HS-27A (cell line): ENCODE results near the gene SLC25A10.

ENCODE experiments used
- DNase-seq: peaks from one replicate; pipeline ENCODE4 v3.0.0-alpha.2; 2012; ENCODE audit warnings: low read depth, missing footprints

SLC25A10 gene

DNA sequence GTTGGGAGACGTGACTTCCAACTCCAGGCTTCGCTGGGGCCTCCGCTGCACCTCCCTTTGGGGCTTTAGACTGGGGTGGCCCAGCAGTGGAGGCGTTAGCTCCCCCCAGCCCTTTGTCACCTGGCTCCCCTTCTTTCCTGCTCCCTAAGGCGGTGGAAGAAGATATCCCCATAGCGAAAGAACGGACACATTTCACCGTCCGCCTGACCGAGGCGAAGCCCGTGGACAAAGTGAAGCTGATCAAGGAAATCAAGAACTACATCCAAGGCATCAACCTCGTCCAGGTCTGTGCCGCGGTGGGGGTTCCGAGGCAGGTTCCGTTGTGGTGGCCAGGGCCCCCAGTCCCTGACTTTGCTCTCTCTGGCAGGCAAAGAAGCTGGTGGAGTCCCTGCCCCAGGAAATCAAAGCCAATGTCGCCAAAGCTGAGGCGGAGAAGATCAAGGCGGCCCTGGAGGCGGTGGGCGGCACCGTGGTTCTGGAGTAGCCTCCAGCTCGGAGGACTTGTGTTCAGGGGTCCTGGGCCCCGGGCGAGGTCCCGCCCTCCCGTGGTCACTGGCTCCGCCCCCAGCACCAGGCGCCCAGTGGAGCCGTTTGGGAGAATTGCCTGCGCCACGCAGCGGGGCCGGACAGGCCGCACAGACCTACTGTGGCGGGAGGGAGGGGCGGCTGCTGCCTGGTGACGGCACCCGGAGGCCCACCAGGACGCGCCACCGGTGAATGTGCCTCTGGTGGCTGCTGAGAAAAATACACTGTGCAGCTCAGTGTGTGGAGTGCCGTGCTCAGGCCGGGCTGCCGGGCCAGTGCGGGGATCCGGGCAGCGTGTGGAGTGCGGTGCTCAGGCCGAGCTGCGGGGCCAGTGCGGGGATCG lies 5.1 kb upstream of the SLC25A10 start:
- no peak for DNase-seq

DNA sequence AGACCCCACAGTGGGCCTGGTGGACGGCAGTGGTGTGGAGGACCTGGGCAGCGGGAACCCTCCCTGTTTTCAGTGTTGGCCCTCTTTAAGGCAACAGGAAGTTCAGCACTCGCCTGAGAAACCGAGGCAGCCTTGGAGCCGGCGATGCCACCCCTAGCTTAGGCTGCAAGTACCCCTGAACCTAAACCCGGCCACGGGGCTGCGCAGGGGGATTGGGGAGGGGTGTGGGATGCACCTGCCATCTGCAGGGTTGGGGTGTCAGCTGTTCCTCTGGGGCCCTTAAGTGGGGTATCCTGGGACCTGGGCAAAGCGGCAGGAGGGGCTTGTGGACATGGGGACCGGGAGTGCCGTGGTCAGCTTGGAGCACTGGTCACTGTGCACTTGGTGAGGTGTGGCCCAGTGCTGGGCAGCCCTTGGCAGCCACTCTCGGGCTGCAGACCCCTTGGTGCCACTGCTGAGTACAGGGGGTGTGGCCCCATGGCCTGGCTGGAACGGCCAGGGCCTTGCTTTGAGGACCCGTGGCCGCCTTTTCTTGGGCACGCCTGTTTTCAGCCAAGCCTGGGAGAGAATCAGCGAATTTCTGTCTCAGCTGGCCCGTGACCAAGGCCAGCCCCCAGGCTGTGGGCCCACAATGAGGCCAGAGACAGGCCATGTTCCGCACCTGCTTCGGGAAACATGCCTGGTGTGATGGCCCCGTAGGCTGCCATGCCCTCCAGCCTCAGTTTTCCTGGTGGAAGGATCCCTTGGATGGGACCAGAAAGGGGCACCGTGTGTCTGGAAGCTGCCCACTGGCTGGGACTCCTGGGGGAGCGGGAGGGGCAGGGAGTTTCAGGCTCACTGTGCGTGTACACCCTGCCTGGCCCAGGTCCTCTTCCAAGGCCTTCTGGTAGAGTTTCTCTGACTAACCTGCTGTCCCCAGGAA lies 4.1 kb upstream of the SLC25A10 start:
- DNase-seq, result no peak

DNA sequence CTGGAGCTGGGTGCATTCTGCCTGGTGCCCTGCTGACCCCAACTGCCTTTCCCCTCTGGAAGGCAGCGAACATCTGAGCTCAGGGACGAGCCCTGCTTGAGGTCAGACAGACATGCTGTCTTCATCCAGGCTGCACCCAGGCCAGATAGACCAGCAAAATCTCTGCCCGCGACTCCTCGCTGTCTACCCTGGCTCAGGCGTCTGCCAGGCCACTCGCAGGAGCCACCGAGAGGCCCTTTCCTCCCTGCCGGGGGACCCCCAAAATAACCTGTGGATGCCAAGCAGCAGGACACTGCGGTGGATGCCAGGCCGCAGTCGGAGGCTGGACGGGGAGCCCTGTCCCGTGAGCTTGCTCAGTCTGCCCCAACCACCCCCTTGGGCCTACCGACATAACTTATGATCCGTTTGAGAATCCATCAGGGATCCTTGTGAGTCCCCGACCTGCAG lies 3.3 kb upstream of the SLC25A10 start:
- DNase-seq, result no peak

DNA sequence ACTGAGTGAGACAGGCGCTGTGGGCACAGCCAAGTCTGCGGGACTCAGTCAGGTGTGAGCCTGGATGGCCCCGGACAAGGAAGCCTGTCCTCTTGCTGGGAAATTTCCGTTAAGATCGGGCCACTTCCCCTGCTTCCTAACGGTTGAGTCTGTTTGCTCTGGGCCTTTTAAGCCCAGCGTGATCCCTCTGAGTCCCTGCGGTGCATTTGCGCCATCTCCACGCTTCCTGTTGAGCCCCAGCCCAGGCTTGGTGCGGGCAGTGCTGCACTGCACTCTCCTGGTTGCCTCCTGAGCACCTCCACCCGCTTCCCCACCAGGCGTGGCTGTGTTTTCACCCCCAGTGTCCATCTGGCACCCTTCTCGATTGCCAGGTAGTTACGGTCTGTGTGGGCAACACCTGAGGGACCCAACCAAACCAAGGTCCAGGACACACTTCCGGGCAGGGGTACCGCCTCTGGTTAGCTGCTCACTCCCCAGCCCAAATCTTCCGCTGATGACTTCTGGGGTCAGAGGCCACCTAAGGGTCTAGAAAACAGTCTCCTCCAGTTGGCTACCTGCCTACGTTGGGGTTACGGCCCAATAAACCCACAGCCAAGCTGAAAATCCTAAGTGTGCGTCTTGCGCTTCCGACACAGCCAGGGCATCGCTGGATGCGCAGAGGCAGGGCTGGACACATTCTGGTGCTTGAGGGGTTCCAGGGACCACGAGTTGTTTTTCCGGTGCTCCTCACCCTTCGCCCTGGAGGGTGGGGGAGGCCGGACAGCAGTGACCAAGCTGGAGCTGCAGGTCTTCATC lies 1.4 kb upstream of the SLC25A10 start:
- no peak for DNase-seq

DNA sequence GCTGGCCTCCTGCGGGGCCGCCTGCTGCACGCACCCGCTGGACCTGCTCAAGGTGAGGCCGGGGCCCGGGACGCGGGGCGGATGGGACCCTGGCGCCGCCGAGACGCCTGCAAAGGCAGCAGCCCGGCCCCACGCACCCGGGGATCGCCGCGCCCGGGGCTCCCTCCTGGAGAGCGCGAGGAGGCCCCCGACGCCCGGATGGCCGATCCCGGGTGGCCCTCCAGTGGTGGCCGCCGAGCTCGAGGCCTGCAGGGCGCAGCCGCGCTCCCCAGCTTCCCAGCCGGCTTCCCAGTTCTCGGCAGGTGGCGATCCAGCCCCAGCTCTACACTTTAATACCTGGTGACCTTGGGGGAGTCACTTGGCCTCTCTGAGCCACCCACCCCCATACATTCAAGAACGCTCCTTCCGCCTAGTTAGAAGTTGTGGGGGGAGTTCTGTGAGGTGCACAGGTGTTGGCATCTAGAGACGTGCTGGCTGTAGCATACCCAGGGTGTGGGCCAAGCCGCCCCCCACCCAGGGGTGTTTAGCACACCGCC lies 452 bp downstream of the SLC25A10 start:
- no peak for DNase-seq

DNA sequence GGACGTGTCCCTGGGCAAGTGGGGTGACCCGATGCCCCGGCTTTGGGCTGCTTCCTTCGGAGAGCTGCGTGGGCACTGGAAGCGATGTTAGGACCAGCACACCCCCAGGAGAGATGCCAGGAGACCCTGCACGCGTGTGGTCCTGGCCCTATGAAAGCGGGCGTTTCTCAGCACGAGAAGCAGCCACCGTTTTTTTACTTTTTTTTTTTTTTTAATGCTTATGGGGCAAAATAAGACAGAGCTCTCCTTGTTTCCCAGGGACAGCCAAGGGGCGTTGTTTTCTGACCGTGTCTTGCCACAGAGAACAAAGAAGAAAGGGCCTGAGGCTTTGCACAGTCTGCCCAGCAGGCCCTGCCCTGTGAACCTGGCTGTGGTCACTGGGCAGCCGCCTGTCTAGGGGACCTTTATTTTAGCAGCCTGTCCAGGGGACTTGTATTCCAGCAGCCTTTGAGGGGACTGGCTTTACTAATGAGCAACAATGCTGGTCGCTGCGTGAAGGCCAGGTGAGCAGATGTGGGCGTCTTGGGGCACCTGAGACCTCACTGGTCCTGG lies 996 bp downstream of the SLC25A10 start:
- DNase-seq, result no peak

DNA sequence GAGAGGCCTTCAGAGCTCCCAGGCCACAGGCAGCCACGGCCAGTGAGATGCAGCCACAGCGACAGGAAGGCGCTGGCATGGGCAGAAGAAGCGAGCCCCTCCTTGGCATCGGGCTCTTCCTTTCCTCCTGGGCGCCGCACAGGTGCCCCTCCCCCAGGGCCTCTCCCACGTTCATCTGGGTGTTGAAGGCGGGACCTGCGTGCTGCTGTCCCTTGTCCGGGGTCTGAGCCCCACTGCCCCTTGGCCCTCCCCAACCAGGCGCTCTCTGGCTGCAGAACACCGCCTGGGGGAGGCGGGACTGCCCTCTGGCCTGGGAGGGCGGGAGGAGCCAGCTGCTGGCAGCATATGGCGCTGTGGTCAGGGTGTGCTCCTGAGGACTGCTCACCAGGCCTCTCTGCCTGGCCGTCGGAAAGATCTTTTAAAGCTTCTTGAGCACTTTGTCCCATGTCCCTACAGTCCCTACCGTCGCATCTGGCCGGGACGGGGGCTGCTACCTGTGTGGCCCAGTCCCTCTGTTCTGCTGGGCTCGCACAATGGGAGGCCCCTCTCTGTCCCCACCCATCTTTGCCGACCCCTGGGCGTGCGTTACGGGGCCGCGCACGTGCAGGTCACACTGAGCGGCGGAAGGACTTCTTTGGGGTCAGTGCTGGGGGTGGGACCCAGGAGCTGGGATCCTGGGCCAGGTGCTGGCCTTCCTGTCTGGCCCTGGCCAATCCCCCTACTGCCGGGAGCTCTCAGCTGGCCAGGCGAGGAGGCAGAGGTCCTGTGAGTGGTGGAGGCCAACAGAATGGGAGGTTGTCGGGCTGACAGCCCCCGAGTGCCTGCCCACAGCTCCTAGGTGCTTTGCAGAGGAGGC lies 1.7 kb downstream of the SLC25A10 start:
- DNase-seq, result no peak

DNA sequence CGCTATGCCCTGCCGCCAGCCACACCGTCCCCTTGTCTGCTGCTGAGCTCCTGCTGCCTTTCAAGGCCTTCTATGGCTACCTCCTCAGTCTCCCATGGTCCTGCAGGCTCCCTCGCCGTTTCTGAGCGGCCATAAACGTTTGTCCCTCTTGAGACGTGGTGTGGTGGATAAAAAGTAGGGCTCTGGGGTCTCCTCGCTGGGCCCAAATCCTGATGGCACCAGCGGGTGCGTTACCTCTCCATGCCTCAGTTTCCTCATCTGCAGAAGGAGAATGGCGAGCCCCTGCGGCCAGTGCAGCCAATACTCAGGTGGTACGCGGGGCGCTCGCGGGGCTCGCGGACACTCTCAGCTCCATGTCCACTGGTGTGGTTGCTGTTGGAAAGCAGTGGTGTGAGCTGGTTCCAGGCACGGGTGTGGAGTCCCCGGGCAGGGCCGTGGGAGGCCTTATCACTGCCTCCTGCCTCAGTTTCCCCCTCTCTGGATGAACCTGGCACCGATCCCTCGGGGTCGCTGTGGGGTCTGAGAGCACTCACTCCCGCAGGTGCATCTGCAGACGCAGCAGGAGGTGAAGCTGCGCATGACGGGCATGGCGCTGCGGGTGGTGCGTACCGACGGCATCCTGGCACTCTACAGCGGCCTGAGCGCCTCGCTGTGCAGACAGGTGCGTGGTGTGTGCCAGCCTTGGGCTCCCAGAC lies 2.5 kb downstream of the SLC25A10 start:
- DNase-seq, result no peak

DNA sequence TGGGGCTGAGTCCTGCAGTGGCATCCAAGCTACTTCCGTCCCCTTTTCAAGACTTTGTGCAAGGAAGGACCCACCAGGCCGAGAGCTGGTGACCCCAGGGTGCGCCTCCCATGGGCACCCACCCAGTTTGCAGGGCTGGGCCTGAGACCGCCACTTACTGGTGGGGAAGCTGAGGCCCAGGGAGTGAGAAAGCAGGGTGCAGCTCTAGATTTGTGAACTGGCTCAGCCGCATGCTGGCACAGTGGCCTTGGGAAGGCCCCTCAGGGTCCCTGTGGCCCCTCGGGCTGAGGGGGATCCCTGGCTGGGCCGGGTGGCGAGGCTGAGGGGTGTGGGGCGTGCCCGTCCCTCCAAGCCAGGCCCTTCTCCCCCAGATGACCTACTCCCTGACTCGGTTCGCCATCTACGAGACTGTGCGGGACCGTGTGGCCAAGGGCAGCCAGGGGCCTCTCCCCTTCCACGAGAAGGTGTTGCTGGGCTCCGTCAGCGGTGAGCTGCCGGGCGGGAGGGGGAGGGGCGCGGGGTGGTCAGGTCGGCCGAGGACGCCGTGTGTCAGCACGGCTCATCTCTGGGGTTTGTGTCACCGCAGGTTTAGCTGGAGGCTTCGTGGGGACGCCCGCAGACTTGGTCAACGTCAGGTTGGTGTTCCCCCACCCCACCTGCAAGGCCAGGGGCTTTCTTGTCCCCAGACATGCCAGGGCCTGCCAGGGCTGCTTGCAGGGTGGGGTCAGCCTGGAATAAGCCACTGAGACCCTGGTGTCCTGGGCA lies 3.2 kb downstream of the SLC25A10 start:
- DNase-seq, result no peak

DNA sequence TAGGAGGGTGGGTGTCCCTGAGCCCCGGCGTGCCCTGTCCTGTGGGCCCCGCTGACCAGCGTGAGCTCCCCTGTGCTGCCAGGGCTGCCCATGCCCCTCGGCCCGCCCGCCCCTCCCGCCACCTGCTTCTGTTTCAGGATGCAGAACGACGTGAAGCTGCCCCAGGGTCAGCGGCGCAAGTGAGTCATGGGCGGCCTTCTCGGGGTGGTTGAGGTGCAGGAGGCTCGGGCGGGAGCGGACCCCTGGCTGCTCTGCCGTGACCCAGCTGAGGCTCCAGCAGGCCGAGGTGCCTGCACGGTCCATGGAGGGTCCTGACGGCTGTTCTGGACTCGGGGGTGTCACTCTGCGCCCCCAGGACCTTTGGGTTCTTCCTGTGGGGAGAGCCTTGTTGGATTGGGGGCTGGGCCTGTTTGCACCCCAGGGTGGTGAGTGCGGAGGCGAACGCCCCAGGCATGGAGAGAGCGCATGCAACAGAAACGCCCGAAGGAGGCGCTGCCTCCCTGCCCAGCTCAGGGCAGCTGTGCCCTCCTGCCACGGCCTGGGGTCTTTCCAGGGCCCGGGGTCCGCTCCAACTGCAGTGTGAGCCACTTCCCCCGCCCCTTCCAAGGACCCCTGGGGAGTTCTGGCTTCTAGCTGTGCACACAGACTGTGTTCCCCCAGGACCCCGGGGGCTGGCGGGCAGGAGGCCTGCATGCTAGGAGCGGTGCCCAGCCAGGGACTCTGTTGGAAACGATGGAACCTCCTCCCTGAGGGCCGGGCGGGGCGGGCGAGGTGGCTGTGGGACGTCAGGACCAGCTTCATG lies 4.0 kb downstream of the SLC25A10 start:
- no peak for DNase-seq

DNA sequence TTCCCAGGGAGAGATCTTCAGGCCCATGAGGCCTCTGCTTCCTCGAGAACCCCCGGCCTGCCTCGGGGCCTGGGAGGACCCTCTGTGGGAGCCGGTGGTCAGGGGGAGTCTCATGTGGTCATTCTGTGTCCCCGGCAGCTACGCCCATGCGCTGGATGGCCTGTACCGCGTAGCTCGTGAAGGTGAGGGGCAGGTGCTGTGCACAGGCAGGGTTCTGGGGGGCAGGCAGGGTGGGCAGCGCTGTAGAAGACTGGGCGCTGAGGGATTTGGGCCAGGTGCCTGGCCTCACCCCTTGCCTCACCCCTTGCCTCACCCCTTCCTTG lies 4.6 kb downstream of the SLC25A10 start:
- DNase-seq, result no peak

DNA sequence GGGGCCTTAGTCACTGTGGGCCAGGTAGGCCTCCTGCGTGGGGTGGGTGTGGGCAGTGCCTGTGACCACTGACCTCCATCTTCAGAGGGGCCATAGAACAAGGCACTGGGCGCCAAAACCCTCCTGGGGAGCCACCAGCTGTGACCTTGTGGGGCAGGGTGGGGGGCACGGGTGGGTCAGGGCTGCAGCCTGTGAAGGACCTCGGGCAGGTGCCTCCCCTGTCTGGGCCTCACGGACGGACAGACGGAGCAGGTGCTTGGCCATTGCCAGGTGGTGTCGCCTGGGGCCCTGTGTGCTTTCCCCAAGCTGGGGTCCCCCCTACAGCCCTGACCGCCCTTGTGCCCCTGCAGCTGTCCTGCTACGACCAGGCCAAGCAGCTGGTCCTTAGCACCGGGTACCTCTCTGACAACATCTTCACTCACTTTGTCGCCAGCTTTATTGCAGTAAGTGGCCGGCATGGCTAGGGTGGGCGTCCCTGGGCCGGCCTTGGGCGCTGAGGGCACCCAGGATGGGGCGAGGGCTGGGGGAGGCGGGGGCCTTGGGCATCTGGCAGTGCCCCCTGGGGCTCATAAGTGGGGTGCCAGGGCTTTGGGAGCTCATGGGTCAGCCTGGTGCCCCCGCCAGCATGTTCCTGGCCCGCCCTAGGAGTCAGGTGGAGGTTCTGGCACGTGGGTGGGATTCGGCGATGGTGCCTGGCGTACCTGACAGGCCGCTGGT lies 5.1 kb downstream of the SLC25A10 start:
- no peak for DNase-seq

DNA sequence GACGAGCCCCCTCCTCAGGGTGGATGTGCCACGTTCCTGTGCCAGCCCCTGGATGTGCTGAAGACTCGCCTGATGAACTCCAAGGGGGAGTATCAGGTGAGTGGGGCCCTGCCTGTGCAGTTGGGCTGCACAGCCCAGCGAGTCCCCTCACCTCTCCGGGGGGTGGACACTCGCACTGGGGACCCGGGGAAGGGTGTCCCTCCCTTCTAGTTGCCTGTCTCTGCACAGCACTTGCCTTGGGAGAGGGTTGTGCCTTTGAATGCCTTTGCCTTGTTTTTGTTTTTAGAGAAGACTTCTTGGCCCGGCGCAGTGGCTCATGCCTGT lies 5.6 kb downstream of the SLC25A10 start:
- DNase-seq, result no peak

DNA sequence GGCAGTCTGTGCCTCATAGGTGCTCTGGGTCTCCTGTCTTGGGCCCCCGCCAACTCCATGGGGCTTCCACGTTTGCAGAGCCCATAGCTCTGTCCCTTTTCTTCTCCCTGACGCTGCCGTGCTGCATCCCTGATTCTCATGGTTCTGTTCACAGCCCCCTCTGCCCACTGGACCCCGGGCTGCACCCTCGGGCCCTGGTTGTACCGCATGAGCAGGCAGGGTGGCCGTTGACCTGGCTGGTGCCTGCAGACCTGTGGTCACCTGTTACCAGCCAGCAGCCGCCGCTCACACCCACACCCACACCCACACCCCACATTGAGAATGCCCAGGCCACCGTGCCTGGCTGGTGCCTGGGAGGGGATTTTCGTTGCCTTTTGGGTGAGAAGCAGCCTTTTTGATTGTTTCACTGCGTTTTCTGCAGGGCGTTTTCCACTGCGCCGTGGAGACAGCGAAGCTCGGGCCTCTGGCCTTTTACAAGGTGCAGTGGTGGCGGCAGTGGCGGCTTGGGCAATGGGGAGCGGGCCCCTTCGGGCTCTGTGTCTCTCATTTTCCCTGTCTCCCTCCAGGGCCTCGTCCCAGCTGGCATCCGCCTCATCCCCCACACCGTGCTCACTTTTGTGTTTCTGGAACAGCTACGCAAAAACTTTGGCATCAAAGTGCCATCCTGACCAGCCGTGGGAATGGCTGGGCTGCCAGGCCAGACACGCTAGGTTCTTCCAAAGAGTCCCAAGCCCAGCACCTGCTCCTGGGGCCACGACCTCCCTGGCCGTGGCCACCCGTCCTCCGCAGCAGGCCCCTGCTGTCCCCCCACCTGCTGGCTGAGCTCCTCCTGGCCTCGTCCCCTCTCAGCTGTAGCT lies 7.6 kb downstream of the SLC25A10 start:
- no peak for DNase-seq

DNA sequence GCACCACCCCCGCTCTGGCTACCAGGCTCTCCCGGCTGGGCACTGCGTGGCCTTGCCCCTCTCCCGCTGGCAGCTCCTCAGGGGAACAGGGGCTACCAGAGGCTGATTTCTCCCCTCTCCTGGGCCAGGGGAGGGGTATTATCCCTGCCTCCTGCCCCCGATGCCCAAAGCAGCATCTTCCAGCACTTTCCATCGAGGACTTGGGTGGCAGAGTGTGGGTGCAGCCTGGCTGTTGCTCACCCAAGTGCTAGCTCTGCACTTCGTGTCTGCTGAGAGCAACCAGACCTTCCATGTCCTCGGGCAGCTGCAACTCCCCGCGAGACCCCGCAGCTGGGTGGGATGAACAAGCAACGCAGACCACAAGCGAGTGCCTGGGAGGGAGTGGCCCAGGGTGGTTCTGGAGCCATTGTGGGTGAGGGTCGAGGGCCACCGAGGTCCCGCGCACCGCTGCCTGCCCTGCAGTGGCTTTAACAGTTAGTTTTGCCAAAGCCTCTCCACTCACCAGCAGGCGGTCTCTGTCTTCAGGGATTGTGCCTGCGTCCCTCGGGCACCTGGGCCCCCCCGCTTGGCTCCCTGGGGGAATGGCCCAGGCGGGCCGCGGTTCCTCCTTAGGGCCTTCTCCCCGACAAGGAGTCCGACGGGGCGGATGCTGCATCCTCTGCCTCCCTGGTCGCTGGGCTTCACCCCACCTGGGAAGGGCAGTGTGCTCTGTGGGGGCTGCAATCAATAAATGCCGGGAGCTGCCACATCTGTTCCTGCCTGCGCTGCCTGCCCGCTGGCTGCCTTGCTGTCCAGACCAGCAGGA lies 8.4 kb downstream of the SLC25A10 start:
- DNase-seq, result no peak
